ENCODE data around the gene MACO1. TPM values are rescaled to one million over a fixed set of nuclear protein-coding genes. Genes with fewer than 3 reads are reported as not detected.
A peak's percentile ranks its signal among the peaks of the same experiment; 100 is the strongest.

Gene MACO1
- polyA plus RNA-seq, 1 donor (not counting 4 experiments of a cell fraction or from before 2014, with no cell fraction given): 8.1 TPM

DNA sequence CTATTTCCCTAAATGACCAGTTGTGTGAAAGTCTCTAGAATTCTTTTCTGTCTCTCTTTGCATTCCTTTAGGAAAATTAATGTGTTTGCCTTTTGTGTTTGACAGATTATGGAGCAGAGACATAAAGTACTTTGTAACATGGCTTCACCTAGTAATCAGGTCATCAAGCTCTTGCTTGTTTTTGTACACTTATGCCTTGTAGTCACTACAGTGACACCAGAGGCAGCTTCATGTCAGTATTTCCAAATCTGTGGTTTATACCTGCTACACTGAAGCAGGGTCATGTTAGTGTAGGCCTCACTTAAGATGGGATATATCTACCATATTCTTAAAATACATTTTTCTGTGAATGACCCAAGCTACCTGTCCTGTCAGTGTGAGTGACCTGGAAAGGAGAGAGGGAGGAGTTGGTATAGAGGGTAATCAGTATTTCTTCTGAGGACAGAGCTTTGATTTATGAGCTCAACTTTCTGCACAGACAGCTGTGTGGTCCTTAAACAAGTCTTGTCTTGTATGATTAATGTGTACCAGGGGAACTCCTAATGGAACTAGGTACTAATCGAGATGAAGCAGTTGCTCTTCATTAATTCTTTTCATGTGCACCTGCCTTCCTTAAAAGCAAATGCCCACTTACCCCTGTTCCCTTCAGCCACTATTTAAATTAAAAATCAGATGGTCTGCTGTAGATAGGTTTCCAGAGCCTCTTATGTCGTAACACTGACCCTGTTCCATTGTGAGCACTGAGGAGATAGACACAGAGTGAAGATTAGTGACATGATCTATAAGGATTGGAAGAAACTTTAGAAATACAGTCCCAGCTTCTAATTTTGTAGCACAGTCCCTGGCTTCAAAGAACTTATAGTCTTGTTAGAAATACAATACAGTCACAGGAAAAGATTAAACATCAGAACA, 45.7 kb downstream of the MACO1 start:
- DNase-seq (ENCODE audit: low read depth, low spot score) (no peak), FAIRE-seq (peak; percentile 74)
- no peak for TF ChIP-seq EZH2 (IDR thresholded peaks at IDR 0.05; ENCODE audit: low read length)
- TF ChIP-seq, protein P1, sequence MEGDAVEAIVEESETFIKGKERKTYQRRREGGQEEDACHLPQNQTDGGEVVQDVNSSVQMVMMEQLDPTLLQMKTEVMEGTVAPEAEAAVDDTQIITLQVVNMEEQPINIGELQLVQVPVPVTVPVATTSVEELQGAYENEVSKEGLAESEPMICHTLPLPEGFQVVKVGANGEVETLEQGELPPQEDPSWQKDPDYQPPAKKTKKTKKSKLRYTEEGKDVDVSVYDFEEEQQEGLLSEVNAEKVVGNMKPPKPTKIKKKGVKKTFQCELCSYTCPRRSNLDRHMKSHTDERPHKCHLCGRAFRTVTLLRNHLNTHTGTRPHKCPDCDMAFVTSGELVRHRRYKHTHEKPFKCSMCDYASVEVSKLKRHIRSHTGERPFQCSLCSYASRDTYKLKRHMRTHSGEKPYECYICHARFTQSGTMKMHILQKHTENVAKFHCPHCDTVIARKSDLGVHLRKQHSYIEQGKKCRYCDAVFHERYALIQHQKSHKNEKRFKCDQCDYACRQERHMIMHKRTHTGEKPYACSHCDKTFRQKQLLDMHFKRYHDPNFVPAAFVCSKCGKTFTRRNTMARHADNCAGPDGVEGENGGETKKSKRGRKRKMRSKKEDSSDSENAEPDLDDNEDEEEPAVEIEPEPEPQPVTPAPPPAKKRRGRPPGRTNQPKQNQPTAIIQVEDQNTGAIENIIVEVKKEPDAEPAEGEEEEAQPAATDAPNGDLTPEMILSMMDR (optimal IDR thresholded peaks at IDR 0.05 in 1 of 3, IDR thresholded peaks at IDR 0.05 in 1 of 3, conservative IDR thresholded peaks at IDR 0.05 in 1 of 3; ENCODE audit: extremely low read depth in 1 of 3, insufficient read depth in 2 of 3, low read length in 3 of 3): no peak
- H4K20me1 ChIP-seq (ENCODE audit: control insufficient read depth, extremely low read depth, insufficient read depth, low read length): no peaks in the 10 kb centered on the region
- dilution Hi-C loops (cut with MboI; ENCODE audit: extremely low pct_ligation_motif_present, low sequenced_read_pairs): no loop called here
- no peaks in the 10 kb centered on the region for H3K9me1 ChIP-seq (ENCODE audit: control insufficient read depth, extremely low read depth, insufficient read depth, low read length)
- H3K9ac ChIP-seq (ENCODE audit: control insufficient read depth, extremely low read depth, insufficient read depth, low read length): no peak overlapping the region
- peak overlapping the region; percentile 3 for H3K27ac ChIP-seq (ENCODE audit: control insufficient read depth, insufficient read depth, low read length)
- H3K4me2 ChIP-seq (ENCODE audit: control insufficient read depth, extremely low read depth, insufficient read depth, low read depth, low read length): no peak overlapping the region
- H3K4me3 ChIP-seq (ENCODE audit: control insufficient read depth in 2 of 3, extremely low read depth in 1 of 3, insufficient read depth in 2 of 3, low read depth in 1 of 3, low read length in 3 of 3): no peak overlapping the region
- H3K36me3 ChIP-seq (ENCODE audit: control insufficient read depth in 2 of 2, extremely low read depth in 1 of 2, insufficient read depth in 2 of 2, low read length in 2 of 2): peaks cover 0 to 1% of the 10 kb centered on the region in 2 experiments
- no peak overlapping the region for H2AFZ ChIP-seq (ENCODE audit: control insufficient read depth, low read length)
- H3K9me3 ChIP-seq (ENCODE audit: control insufficient read depth, low read depth, low read length): no peaks in the 10 kb centered on the region
- H3K79me2 ChIP-seq (ENCODE audit: control insufficient read depth, insufficient read depth, low read length): no peaks in the 10 kb centered on the region
- H3K27me3 ChIP-seq (ENCODE audit: control insufficient read depth, extremely low read depth, insufficient read depth, low read length): no peaks in the 10 kb centered on the region
- H3K4me1 ChIP-seq (ENCODE audit: control insufficient read depth, extremely low read depth, insufficient read depth, low read length): peaks cover 35% of the 10 kb centered on the region

GRCh38 chr1:25477448-25478034, 46.8 kb downstream of the MACO1 start:
- H4K20me1 ChIP-seq (ENCODE audit: control insufficient read depth, extremely low read depth, insufficient read depth, low read length): no peaks in the 10 kb centered on the region
- FAIRE-seq (no peak), DNase-seq (ENCODE audit: low read depth, low spot score) (no peak)

More at GRCh38 chr1:25477448-25478034, 46.8 kb downstream of the MACO1 start:
- dilution Hi-C loops (cut with MboI; ENCODE audit: extremely low pct_ligation_motif_present, low sequenced_read_pairs): no loop called here
- no peak overlapping the region for H3K4me2 ChIP-seq (ENCODE audit: control insufficient read depth, extremely low read depth, insufficient read depth, low read depth, low read length)
- H3K79me2 ChIP-seq (ENCODE audit: control insufficient read depth, insufficient read depth, low read length): peaks cover 1% of the 10 kb centered on the region
- no peaks in the 10 kb centered on the region for H3K9me1 ChIP-seq (ENCODE audit: control insufficient read depth, extremely low read depth, insufficient read depth, low read length)
- H3K4me3 ChIP-seq (ENCODE audit: control insufficient read depth in 2 of 3, extremely low read depth in 1 of 3, insufficient read depth in 2 of 3, low read depth in 1 of 3, low read length in 3 of 3): no peak overlapping the region
- H3K27me3 ChIP-seq (ENCODE audit: control insufficient read depth, extremely low read depth, insufficient read depth, low read length): no peaks in the 10 kb centered on the region
- H3K27ac ChIP-seq (ENCODE audit: control insufficient read depth, insufficient read depth, low read length): peak overlapping the region; percentile 0
- H3K9ac ChIP-seq (ENCODE audit: control insufficient read depth, extremely low read depth, insufficient read depth, low read length): no peak overlapping the region
- H2AFZ ChIP-seq (ENCODE audit: control insufficient read depth, low read length): no peak overlapping the region
- H3K9me3 ChIP-seq (ENCODE audit: control insufficient read depth, low read depth, low read length): no peaks in the 10 kb centered on the region
- peaks cover 46% of the 10 kb centered on the region for H3K4me1 ChIP-seq (ENCODE audit: control insufficient read depth, extremely low read depth, insufficient read depth, low read length)
- TF ChIP-seq, protein P1 (optimal IDR thresholded peaks at IDR 0.05 in 1 of 3, IDR thresholded peaks at IDR 0.05 in 1 of 3, conservative IDR thresholded peaks at IDR 0.05 in 1 of 3; ENCODE audit: extremely low read depth in 1 of 3, insufficient read depth in 2 of 3, low read length in 3 of 3): no peak
- no peak for TF ChIP-seq EZH2 (IDR thresholded peaks at IDR 0.05; ENCODE audit: low read length)
- H3K36me3 ChIP-seq (ENCODE audit: control insufficient read depth in 2 of 2, extremely low read depth in 1 of 2, insufficient read depth in 2 of 2, low read length in 2 of 2): peaks cover 0 to 1% of the 10 kb centered on the region in 2 experiments
